HL-60 (cell line): Measurements from ENCODE around the gene BSN.

Experiments used
- POLR2AphosphoS5 ChIP-seq: IDR thresholded peaks from 2 replicates; pipeline ENCODE4 v1.6.1; 2012; ENCODE audit warnings: low read depth
- SPI1 ChIP-seq: IDR thresholded peaks from 2 replicates; pipeline ENCODE4 v1.6.1; 2012; ENCODE audit warnings: low read depth, mild to moderate bottlenecking, borderline replicate concordance
- TF ChIP-seq, protein P1 (sequence below): IDR thresholded peaks from one replicate; pipeline ENCODE4 v1.5.1; 2011; ENCODE audit warnings: low read length, control low read depth, inconsistent platforms; ENCODE audit not compliant: insufficient read depth
- TF ChIP-seq, protein P2 (sequence below): IDR thresholded peaks from 2 replicates; pipeline ENCODE4 v1.6.1; 2012; ENCODE audit warnings: low read depth; ENCODE audit not compliant: insufficient replicate concordance

DNA sequence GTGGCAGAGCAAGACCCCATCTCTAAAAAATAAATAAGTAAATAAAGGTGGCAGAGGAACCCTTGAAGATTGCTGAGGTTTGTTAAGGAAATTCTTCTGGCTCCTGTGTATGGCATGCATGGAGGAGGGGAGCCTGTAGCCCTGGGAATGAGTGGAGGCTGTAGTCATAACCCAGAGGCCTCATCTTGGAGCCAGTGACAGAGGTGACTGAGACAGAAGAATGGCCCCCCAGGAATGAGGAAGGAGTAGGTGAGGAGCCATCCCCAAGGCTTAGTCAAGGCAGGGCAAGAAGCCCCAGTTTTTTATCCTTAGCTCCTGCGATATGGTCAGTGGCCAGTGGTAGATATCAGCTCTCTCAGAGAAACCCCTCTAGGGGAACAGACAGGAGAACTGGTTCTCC, 46.5 kb downstream of the BSN start:
- TF ChIP-seq, protein P1, sequence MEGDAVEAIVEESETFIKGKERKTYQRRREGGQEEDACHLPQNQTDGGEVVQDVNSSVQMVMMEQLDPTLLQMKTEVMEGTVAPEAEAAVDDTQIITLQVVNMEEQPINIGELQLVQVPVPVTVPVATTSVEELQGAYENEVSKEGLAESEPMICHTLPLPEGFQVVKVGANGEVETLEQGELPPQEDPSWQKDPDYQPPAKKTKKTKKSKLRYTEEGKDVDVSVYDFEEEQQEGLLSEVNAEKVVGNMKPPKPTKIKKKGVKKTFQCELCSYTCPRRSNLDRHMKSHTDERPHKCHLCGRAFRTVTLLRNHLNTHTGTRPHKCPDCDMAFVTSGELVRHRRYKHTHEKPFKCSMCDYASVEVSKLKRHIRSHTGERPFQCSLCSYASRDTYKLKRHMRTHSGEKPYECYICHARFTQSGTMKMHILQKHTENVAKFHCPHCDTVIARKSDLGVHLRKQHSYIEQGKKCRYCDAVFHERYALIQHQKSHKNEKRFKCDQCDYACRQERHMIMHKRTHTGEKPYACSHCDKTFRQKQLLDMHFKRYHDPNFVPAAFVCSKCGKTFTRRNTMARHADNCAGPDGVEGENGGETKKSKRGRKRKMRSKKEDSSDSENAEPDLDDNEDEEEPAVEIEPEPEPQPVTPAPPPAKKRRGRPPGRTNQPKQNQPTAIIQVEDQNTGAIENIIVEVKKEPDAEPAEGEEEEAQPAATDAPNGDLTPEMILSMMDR: no peak
- TF ChIP-seq SPI1: no peak
- TF ChIP-seq, protein P2, sequence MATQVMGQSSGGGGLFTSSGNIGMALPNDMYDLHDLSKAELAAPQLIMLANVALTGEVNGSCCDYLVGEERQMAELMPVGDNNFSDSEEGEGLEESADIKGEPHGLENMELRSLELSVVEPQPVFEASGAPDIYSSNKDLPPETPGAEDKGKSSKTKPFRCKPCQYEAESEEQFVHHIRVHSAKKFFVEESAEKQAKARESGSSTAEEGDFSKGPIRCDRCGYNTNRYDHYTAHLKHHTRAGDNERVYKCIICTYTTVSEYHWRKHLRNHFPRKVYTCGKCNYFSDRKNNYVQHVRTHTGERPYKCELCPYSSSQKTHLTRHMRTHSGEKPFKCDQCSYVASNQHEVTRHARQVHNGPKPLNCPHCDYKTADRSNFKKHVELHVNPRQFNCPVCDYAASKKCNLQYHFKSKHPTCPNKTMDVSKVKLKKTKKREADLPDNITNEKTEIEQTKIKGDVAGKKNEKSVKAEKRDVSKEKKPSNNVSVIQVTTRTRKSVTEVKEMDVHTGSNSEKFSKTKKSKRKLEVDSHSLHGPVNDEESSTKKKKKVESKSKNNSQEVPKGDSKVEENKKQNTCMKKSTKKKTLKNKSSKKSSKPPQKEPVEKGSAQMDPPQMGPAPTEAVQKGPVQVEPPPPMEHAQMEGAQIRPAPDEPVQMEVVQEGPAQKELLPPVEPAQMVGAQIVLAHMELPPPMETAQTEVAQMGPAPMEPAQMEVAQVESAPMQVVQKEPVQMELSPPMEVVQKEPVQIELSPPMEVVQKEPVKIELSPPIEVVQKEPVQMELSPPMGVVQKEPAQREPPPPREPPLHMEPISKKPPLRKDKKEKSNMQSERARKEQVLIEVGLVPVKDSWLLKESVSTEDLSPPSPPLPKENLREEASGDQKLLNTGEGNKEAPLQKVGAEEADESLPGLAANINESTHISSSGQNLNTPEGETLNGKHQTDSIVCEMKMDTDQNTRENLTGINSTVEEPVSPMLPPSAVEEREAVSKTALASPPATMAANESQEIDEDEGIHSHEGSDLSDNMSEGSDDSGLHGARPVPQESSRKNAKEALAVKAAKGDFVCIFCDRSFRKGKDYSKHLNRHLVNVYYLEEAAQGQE: no peak
- TF ChIP-seq POLR2AphosphoS5: no peak
